HCT116 (cell line): Measurements from ENCODE around the gene TRPC1. TPM values are rescaled to one million over a fixed set of nuclear protein-coding genes. Genes with fewer than 3 reads are reported as not detected.

Experiments
- ATAC-seq: fragments of 200-7000 bp; cut with Tn5 transposase; 2 replicates; pipeline ENCODE4 v1.9.1; 2020; ENCODE audit warnings: mild to moderate bottlenecking, moderate library complexity
- BruUV-seq: library from RNA; stranded (reverse); fragments of 400-500 nt; replicated peaks from 2 replicates; lab custom pipeline; 2021; lab: Mats Ljungman, UMichigan
- CTCF ChIA-PET: fragments of 300-600 bp; sonication (Branson Sonifier 250); formaldehyde crosslinking; loops from one replicate; lab custom pipeline; 2021; ENCODE audit warnings: antibody characterized with exemption; lab: Charles Lee
- POLR2A ChIA-PET: fragments of 300-600, 350-600 bp; sonication (Branson Sonifier 250); formaldehyde crosslinking; loops from one replicate; lab custom pipeline; 2021; ENCODE audit warnings: antibody characterized with exemption; lab: Charles Lee
- RAD21 ChIA-PET, 2 experiments: fragments of 300-600 bp; sonication (Branson Sonifier 250); formaldehyde crosslinking; loops; one replicate each; lab custom pipeline; 2023; ENCODE audit warnings: low total read pairs in 2 of 2; ENCODE audit not compliant: uncharacterized antibody in 2 of 2, unreplicated experiment in 2 of 2, low non-redundant PET in 1 of 2; lab: Charles Lee
- DNase-seq: peaks from one replicate; pipeline ENCODE4 v3.0.0-alpha.2; 2010; ENCODE audit warnings: low read depth, low spot score
- H2AFZ ChIP-seq: fragments of 200-600 bp; shearing (Covaris generic), sonication (generic); 2 replicates; pipeline ENCODE4 v1.6.1; 2017; ENCODE audit warnings: low read depth, mixed run types, mixed read lengths, antibody characterized with exemption, low read length; ENCODE audit not compliant: poor library complexity, severe bottlenecking
- H3K27ac ChIP-seq: 2 replicates; pipeline ENCODE4 v1.5.1; 2012; ENCODE audit warnings: low read depth, low read length
- H3K27me3 ChIP-seq: fragments of 200-600 bp; sonication (generic); 2 replicates; pipeline ENCODE4 v1.6.1; 2016; ENCODE audit warnings: mixed run types, low read length, mixed read lengths; ENCODE audit not compliant: insufficient read depth
- H3K36me3 ChIP-seq, 2 experiments: fragments of 200-500 bp in 1 of 2; fragments of 200-600 bp in 1 of 2; sonication (Bioruptor generic) in 1 of 2; sonication (generic) in 1 of 2; 2 replicates each; pipeline versions ENCODE4 v1.5.1 to v1.6.1; 2014 to 2016; ENCODE audit warnings: low read length in 2 of 2, inconsistent platforms in 1 of 2, mixed read lengths in 1 of 2, mixed run types in 1 of 2; ENCODE audit not compliant: insufficient read depth in 2 of 2, control insufficient read depth in 1 of 2
- H3K4me1 ChIP-seq, 2 experiments: fragments of 200-600 bp in 1 of 2; sonication (generic) in 1 of 2; 2 replicates each; pipeline versions ENCODE4 v1.5.1 to v1.6.1; 2012 to 2017; ENCODE audit warnings: low read length in 2 of 2, inconsistent platforms in 1 of 2, mild to moderate bottlenecking in 1 of 2, mixed read lengths in 1 of 2, mixed run types in 1 of 2, moderate library complexity in 1 of 2; ENCODE audit not compliant: insufficient read depth in 2 of 2, control insufficient read depth in 1 of 2
- H3K4me2 ChIP-seq: fragments of 200-600 bp; sonication (generic); 2 replicates; pipeline ENCODE4 v1.6.1; 2017; ENCODE audit warnings: mixed run types, low read length, mixed read lengths
- H3K4me3 ChIP-seq, 2 experiments: fragments of 200-600 bp in 1 of 2; sonication (generic) in 1 of 2; replicated peaks in 1 of 2; 2 replicates each; pipeline ENCODE4 v1.5.1; 2011 to 2016; ENCODE audit warnings: low read length in 2 of 2, control low read depth in 1 of 2, low read depth in 1 of 2, mild to moderate bottlenecking in 1 of 2, mixed read lengths in 1 of 2, mixed run types in 1 of 2
- H3K79me2 ChIP-seq: fragments of 200-600 bp; sonication (generic); 2 replicates; pipeline ENCODE4 v1.6.1; 2017; ENCODE audit warnings: mild to moderate bottlenecking, mixed run types, low read length, moderate library complexity, mixed read lengths; ENCODE audit not compliant: insufficient read depth
- H3K9ac ChIP-seq: fragments of 200-600 bp; sonication (generic); 2 replicates; pipeline ENCODE4 v1.6.1; 2016; ENCODE audit warnings: low read length, mixed read lengths
- H3K9me2 ChIP-seq: fragments of 200-600 bp; sonication (generic), shearing (Covaris generic); 2 replicates; pipeline ENCODE4 v1.6.1; 2017; ENCODE audit warnings: mixed run types, mild to moderate bottlenecking, moderate library complexity; ENCODE audit not compliant: insufficient read depth
- H3K9me3 ChIP-seq, 2 experiments: fragments of 200-500 bp in 1 of 2; fragments of 200-600 bp in 1 of 2; sonication (Bioruptor generic) in 1 of 2; sonication (generic) in 1 of 2; 2 replicates each; pipeline ENCODE4 v1.6.1; 2014 to 2017; ENCODE audit warnings: low read length in 2 of 2, mixed read lengths in 2 of 2, inconsistent platforms in 1 of 2, low read depth in 1 of 2, mild to moderate bottlenecking in 1 of 2, mixed run types in 1 of 2, moderate library complexity in 1 of 2; ENCODE audit not compliant: control insufficient read depth in 1 of 2, insufficient read depth in 1 of 2
- H4K20me1 ChIP-seq: fragments of 200-600 bp; sonication (generic), shearing (Covaris generic); 2 replicates; pipeline ENCODE4 v1.6.1; 2017; ENCODE audit warnings: mixed run types, mild to moderate bottlenecking, moderate library complexity; ENCODE audit not compliant: insufficient read depth
- CEBPB ChIP-seq: IDR thresholded peaks from 2 replicates; pipeline ENCODE4 v1.6.1; 2012; ENCODE audit warnings: low read depth
- ELF1 ChIP-seq: IDR thresholded peaks from 2 replicates; pipeline ENCODE4 v1.6.1; 2012; ENCODE audit warnings: low read depth, borderline replicate concordance
- EZH2phosphoT487 ChIP-seq: fragments of 200-600 bp; IDR thresholded peaks from 2 replicates; pipeline ENCODE4 v1.6.1; 2018; ENCODE audit warnings: antibody characterized with exemption, borderline replicate concordance
- JUND ChIP-seq: IDR thresholded peaks from 2 replicates; pipeline ENCODE4 v1.6.1; 2012
- POLR2A ChIP-seq: IDR thresholded peaks from 2 replicates; pipeline ENCODE4 v1.7.0; 2011; ENCODE audit warnings: borderline replicate concordance; ENCODE audit not compliant: insufficient read depth, insufficient read length; ENCODE audit errors: extremely low read depth
- POLR2AphosphoS5 ChIP-seq: IDR thresholded peaks from 2 replicates; pipeline ENCODE4 v1.6.1; 2011; ENCODE audit warnings: mild to moderate bottlenecking, low read depth, low read length, moderate library complexity
- SIN3A ChIP-seq: IDR thresholded peaks from 2 replicates; pipeline ENCODE4 v1.6.1; 2012; ENCODE audit warnings: low read depth
- SRF ChIP-seq: IDR thresholded peaks from 2 replicates; pipeline ENCODE4 v1.6.1; 2012; ENCODE audit warnings: low read depth
- TCF7L2 ChIP-seq: IDR thresholded peaks from 2 replicates; pipeline ENCODE4 v1.7.0; 2011; ENCODE audit warnings: borderline replicate concordance, inconsistent platforms; ENCODE audit not compliant: insufficient read depth, insufficient read length; ENCODE audit errors: extremely low read depth
- YY1 ChIP-seq: IDR thresholded peaks from 2 replicates; pipeline ENCODE4 v1.6.1; 2011; ENCODE audit warnings: low read length, low read depth, moderate library complexity, mild to moderate bottlenecking; ENCODE audit not compliant: insufficient replicate concordance; ENCODE audit errors: extremely low read depth
- ZNF274 ChIP-seq: fragments of 200-500 bp; sonication (Bioruptor generic); IDR thresholded peaks from 2 replicates; pipeline ENCODE4 v1.6.1; 2014; ENCODE audit warnings: mild to moderate bottlenecking, low read depth, low read length, inconsistent platforms
- intact Hi-C: fragments of 100-400 bp; cut with micrococcal nuclease; formaldehyde crosslinking; loops from 2 replicates; pipeline ENCODE4 v1.10.0; 2022
- total RNA-seq: library from RNA; stranded (reverse); gene quantifications from one replicate; pipeline ENCODE4 v1.2.1, GENCODE V29; 2021; ENCODE audit not compliant: unreplicated experiment
- TF ChIP-seq, protein P1 (sequence below): IDR thresholded peaks from 2 replicates; pipeline ENCODE4 v1.6.1; 2012
- TF ChIP-seq, protein P2 (sequence below), 3 experiments: fragments of 200-600 bp in 1 of 3; sonication (generic) in 1 of 3; IDR thresholded peaks in 2 of 3; conservative IDR thresholded peaks in 1 of 3; 2 replicates each; pipeline ENCODE4 v1.5.1; 2012 to 2017; ENCODE audit warnings: low read depth in 2 of 3, low read length in 2 of 3, antibody characterized with exemption in 1 of 3, borderline replicate concordance in 1 of 3, control low read depth in 1 of 3, mild to moderate bottlenecking in 1 of 3, mixed read lengths in 1 of 3, mixed run types in 1 of 3, moderate library complexity in 1 of 3; ENCODE audit not compliant: insufficient read depth in 1 of 3
- TF ChIP-seq, protein P3 (sequence below): IDR thresholded peaks from 2 replicates; pipeline ENCODE4 v1.6.1; 2012; ENCODE audit warnings: low read depth
- TF ChIP-seq, protein P4 (sequence below): IDR thresholded peaks from 2 replicates; pipeline ENCODE4 v1.6.1; 2012

TRPC1 gene
- total RNA-seq, 1 experiment from 2014 or later: 6.1 TPM

DNA sequence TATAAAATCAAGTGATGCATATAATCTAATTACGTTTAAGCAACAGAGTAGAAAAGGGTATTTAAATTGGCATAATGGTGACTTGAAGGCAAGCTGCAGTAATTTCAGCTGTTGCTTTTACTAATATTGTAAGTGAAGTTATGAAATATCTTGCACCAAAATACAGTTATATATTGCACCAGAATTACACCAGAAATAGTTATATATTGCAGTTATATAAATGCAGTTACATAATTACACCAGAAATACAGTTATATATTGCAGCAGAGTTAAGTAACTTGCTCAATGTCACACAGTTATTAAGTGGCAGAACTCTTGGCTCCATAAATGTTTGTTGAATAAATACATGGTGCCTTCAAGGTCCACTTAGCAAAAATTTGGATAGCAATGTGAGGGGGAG is 113.7 kb downstream of the TRPC1 start:
- POLR2A ChIA-PET: no interaction called here
- Histone ChIP-seq H3K4me2 (no peak overlapping the region), H3K79me2 (no peaks in the 10 kb centered on the region), H3K4me3 (no peak overlapping the region), H3K4me1 (no peaks in the 10 kb centered on the region), H3K36me3 (no peaks in the 10 kb centered on the region), H4K20me1 (no peaks in the 10 kb centered on the region), H3K9me3 (no peaks in the 10 kb centered on the region), H3K27ac (no peak overlapping the region), H3K27me3 (no peaks in the 10 kb centered on the region), H3K9ac (no peak overlapping the region), H3K9me2 (no peaks in the 10 kb centered on the region), H2AFZ (no peak overlapping the region)
- RAD21 ChIA-PET: no interaction called here
- intact Hi-C loops: no loop called here
- CTCF ChIA-PET: no interaction called here
- ATAC-seq: no peak
- TF ChIP-seq SRF (no peak), POLR2AphosphoS5 (no peak), POLR2A (no peak), JUND (no peak)
- TF ChIP-seq, protein P1, sequence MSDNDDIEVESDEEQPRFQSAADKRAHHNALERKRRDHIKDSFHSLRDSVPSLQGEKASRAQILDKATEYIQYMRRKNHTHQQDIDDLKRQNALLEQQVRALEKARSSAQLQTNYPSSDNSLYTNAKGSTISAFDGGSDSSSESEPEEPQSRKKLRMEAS: no peak
- no TSS peak for BruUV-seq
- DNase-seq: no peak

DNA sequence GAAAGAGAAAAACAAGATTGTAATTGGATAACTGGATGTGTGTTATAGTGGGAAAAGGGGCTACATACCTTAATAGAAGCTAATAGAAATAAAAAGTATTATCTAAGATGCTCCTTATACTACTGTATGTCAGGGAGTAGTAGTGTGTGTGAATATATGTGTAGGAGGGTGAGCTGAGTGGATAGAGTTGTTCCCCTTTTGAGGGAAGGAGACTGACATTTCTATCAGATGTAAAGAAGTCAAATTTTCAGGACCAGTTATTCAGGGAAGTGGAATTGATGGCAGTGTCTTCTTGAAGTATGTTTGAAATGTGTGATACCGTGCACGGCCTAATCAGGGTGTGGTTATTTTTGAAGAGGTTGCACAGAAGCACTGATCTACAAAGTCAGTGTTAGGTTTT is 116.0 kb downstream of the TRPC1 start:
- no TSS peak for BruUV-seq
- Histone ChIP-seq H3K27ac (no peak overlapping the region), H4K20me1 (no peaks in the 10 kb centered on the region), H3K4me2 (no peak overlapping the region), H2AFZ (no peak overlapping the region), H3K79me2 (no peaks in the 10 kb centered on the region), H3K27me3 (no peaks in the 10 kb centered on the region), H3K36me3 (no peaks in the 10 kb centered on the region), H3K4me1 (no peaks in the 10 kb centered on the region), H3K9me3 (no peaks in the 10 kb centered on the region), H3K9me2 (no peaks in the 10 kb centered on the region; the same call in 1 of the 2 replicates), H3K9ac (no peak overlapping the region)
- ChIA-PET RAD21 (no interaction called here), CTCF (interaction anchor here (1.6 kb wide), 1 partner anchor 11 kb away, joined by 6 read pairs; no protein-coding TSS in a partner anchor)
- DNase-seq (no peak), ATAC-seq (no peak)
- TF ChIP-seq YY1 (no peak), CEBPB (no peak), ELF1 (no peak), SRF (no peak), POLR2AphosphoS5 (no peak), TCF7L2 (no peak), ZNF274 (no peak), SIN3A (no peak), EZH2phosphoT487 (no peak)
- TF ChIP-seq, protein P2, sequence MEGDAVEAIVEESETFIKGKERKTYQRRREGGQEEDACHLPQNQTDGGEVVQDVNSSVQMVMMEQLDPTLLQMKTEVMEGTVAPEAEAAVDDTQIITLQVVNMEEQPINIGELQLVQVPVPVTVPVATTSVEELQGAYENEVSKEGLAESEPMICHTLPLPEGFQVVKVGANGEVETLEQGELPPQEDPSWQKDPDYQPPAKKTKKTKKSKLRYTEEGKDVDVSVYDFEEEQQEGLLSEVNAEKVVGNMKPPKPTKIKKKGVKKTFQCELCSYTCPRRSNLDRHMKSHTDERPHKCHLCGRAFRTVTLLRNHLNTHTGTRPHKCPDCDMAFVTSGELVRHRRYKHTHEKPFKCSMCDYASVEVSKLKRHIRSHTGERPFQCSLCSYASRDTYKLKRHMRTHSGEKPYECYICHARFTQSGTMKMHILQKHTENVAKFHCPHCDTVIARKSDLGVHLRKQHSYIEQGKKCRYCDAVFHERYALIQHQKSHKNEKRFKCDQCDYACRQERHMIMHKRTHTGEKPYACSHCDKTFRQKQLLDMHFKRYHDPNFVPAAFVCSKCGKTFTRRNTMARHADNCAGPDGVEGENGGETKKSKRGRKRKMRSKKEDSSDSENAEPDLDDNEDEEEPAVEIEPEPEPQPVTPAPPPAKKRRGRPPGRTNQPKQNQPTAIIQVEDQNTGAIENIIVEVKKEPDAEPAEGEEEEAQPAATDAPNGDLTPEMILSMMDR (IDR thresholded peaks at IDR 0.05 in 2 of 3, conservative IDR thresholded peaks at IDR 0.05 in 1 of 3; ENCODE audit: borderline replicate concordance in 1 of 3, insufficient read depth in 1 of 3, low read depth in 2 of 3, low read length in 2 of 3): no peak
- TF ChIP-seq, protein P3, sequence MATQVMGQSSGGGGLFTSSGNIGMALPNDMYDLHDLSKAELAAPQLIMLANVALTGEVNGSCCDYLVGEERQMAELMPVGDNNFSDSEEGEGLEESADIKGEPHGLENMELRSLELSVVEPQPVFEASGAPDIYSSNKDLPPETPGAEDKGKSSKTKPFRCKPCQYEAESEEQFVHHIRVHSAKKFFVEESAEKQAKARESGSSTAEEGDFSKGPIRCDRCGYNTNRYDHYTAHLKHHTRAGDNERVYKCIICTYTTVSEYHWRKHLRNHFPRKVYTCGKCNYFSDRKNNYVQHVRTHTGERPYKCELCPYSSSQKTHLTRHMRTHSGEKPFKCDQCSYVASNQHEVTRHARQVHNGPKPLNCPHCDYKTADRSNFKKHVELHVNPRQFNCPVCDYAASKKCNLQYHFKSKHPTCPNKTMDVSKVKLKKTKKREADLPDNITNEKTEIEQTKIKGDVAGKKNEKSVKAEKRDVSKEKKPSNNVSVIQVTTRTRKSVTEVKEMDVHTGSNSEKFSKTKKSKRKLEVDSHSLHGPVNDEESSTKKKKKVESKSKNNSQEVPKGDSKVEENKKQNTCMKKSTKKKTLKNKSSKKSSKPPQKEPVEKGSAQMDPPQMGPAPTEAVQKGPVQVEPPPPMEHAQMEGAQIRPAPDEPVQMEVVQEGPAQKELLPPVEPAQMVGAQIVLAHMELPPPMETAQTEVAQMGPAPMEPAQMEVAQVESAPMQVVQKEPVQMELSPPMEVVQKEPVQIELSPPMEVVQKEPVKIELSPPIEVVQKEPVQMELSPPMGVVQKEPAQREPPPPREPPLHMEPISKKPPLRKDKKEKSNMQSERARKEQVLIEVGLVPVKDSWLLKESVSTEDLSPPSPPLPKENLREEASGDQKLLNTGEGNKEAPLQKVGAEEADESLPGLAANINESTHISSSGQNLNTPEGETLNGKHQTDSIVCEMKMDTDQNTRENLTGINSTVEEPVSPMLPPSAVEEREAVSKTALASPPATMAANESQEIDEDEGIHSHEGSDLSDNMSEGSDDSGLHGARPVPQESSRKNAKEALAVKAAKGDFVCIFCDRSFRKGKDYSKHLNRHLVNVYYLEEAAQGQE: no peak
- TF ChIP-seq, protein P1: no peak
- TF ChIP-seq, protein P4, sequence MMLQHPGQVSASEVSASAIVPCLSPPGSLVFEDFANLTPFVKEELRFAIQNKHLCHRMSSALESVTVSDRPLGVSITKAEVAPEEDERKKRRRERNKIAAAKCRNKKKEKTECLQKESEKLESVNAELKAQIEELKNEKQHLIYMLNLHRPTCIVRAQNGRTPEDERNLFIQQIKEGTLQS: no peak
- TF ChIP-seq, all 23 proteins: peak for 0
- H3K4me3 ChIP-seq: no peak overlapping the region
- intact Hi-C loops: no loop called here
- POLR2A ChIA-PET: no interaction called here
